ENCODE results near the gene ASAP2.

- TF ChIP-seq, protein P1, sequence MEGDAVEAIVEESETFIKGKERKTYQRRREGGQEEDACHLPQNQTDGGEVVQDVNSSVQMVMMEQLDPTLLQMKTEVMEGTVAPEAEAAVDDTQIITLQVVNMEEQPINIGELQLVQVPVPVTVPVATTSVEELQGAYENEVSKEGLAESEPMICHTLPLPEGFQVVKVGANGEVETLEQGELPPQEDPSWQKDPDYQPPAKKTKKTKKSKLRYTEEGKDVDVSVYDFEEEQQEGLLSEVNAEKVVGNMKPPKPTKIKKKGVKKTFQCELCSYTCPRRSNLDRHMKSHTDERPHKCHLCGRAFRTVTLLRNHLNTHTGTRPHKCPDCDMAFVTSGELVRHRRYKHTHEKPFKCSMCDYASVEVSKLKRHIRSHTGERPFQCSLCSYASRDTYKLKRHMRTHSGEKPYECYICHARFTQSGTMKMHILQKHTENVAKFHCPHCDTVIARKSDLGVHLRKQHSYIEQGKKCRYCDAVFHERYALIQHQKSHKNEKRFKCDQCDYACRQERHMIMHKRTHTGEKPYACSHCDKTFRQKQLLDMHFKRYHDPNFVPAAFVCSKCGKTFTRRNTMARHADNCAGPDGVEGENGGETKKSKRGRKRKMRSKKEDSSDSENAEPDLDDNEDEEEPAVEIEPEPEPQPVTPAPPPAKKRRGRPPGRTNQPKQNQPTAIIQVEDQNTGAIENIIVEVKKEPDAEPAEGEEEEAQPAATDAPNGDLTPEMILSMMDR (IDR thresholded peaks at IDR 0.05; ENCODE audit: low read length), result no peak
- no peak for TF ChIP-seq EZH2 (IDR thresholded peaks at IDR 0.05; ENCODE audit: borderline replicate concordance, low read length)
Observed at GRCh38 chr2:9208875-9209274, 2.3 kb downstream of the ASAP2 start.
